ENCODE data around the gene FCRL6.

Gene FCRL6

GRCh38 chr1:159800177-159800930, 1.8 kb upstream of the FCRL6 start:
- DNase-seq: peak; percentile 62

- no peak for DNase-seq
Measured at GRCh38 chr1:159803956-159804689, 2.0 kb downstream of the FCRL6 start.

- DNase-seq: no peak
Measured at GRCh38 chr1:159804924-159805323, 2.8 kb downstream of the FCRL6 start.

GRCh38 chr1:159815926-159816325, 13.8 kb downstream of the FCRL6 start:
- no peak for DNase-seq

- no peak for DNase-seq
Measured at GRCh38 chr1:159817276-159818041, 15.3 kb downstream of the FCRL6 start.

- no peak for DNase-seq
Measured at GRCh38 chr1:159821171-159821867, 19.2 kb downstream of the FCRL6 start.

GRCh38 chr1:159823406-159823805, 21.2 kb downstream of the FCRL6 start:
- no peak for DNase-seq

GRCh38 chr1:159825564-159825963, 23.4 kb downstream of the FCRL6 start:
- DNase-seq: no peak

GRCh38 chr1:159826441-159827101, 24.4 kb downstream of the FCRL6 start, which contains the start of gene SLAMF8:
Gene SLAMF8 (plus strand): TSS chr1:159826873. CDS start chr1:159826899, 26 bp downstream.
- peak; percentile 60 for DNase-seq

- DNase-seq: peak; percentile 21
Measured at GRCh38 chr1:159827102-159827490, 24.9 kb downstream of the FCRL6 start.

GRCh38 chr1:159827549-159827948, 25.4 kb downstream of the FCRL6 start:
- DNase-seq: peak; percentile 40

- DNase-seq: no peak
Measured at GRCh38 chr1:159828176-159828575, 26.0 kb downstream of the FCRL6 start.

GRCh38 chr1:159828581-159829272, 26.6 kb downstream of the FCRL6 start:
- DNase-seq: no peak

- peak; percentile 13 for DNase-seq
Measured at GRCh38 chr1:159829273-159829634, 27.1 kb downstream of the FCRL6 start.

GRCh38 chr1:159829822-159830465, 27.8 kb downstream of the FCRL6 start:
- DNase-seq: no peak

GRCh38 chr1:159830722-159831121, 28.6 kb downstream of the FCRL6 start:
- DNase-seq: no peak

- DNase-seq: no peak
Measured at GRCh38 chr1:159831412-159832141, 29.4 kb downstream of the FCRL6 start.

- no peak for DNase-seq
Measured at GRCh38 chr1:159832309-159832708, 30.1 kb downstream of the FCRL6 start.

GRCh38 chr1:159835356-159835755, 33.2 kb downstream of the FCRL6 start:
- no peak for DNase-seq

GRCh38 chr1:159835862-159836525, 33.8 kb downstream of the FCRL6 start:
- no peak for DNase-seq

Measured in CD4-positive, alpha-beta T cell treated with Interleukin-4 for 4 hours (primary cell).